HepG2 (cell line): ENCODE data around the gene SLC19A1. TPM values are rescaled to one million over a fixed set of nuclear protein-coding genes. Genes with fewer than 3 reads are reported as not detected.
A peak's percentile ranks its signal among the peaks of the same experiment; 100 is the strongest.

ENCODE experiments used
- AKNA ChIP-seq: sonication (generic); formaldehyde crosslinking; IDR thresholded peaks from 2 replicates; pipeline ENCODE4 v1.4.0; 2020; ENCODE audit warnings: missing genetic modification reagents, borderline replicate concordance
- ATF7-NPFF ChIP-seq: sonication (generic); formaldehyde crosslinking; IDR thresholded peaks from 2 replicates; pipeline ENCODE4 v1.8.1; 2023; ENCODE audit warnings: mild to moderate bottlenecking, low read depth, missing genetic modification reagents, moderate library complexity
- CHD4 ChIP-seq: fragments of 200-600 bp; sonication (generic); IDR thresholded peaks from 2 replicates; pipeline ENCODE4 v1.7.0; 2017; ENCODE audit warnings: mild to moderate bottlenecking, low read length, borderline replicate concordance
- HOXA5 ChIP-seq: sonication (generic); formaldehyde crosslinking; IDR thresholded peaks from 2 replicates; pipeline ENCODE4 v1.4.0; 2020; ENCODE audit warnings: missing genetic modification reagents
- KDM6A ChIP-seq: IDR thresholded peaks from 2 replicates; pipeline ENCODE4 v1.6.1; 2016; ENCODE audit warnings: low read depth
- PAF1 ChIP-seq: IDR thresholded peaks from 2 replicates; pipeline ENCODE4 v1.6.1; 2016; ENCODE audit warnings: missing genetic modification reagents, missing compliant biosample characterization
- RORA ChIP-seq: sonication (generic); formaldehyde crosslinking; IDR thresholded peaks from 2 replicates; pipeline ENCODE4 v1.5.0; 2020; ENCODE audit warnings: mild to moderate bottlenecking, missing genetic modification reagents, moderate library complexity
- TCF7L2 ChIP-seq: IDR thresholded peaks from 2 replicates; pipeline ENCODE4 v1.6.1; 2011; ENCODE audit warnings: mild to moderate bottlenecking, low read depth, low read length, moderate library complexity
- ZBTB37 ChIP-seq: sonication (generic); formaldehyde crosslinking; IDR thresholded peaks from 2 replicates; pipeline ENCODE4 v1.4.0; 2020; ENCODE audit warnings: mild to moderate bottlenecking, missing genetic modification reagents
- ZBTB7A ChIP-seq: sonication (generic); formaldehyde crosslinking; IDR thresholded peaks from 2 replicates; pipeline ENCODE4 v1.8.0; 2022; ENCODE audit warnings: mild to moderate bottlenecking, missing genetic modification reagents
- ZNF136 ChIP-seq: sonication (generic); formaldehyde crosslinking; IDR thresholded peaks from 2 replicates; pipeline ENCODE4 v1.8.1; 2022; ENCODE audit warnings: low read depth, mild to moderate bottlenecking, moderate library complexity, missing genetic modification reagents
- ZNF234 ChIP-seq: sonication (generic); formaldehyde crosslinking; conservative IDR thresholded peaks from 2 replicates; pipeline ENCODE4 v1.5.1; 2020; ENCODE audit warnings: mild to moderate bottlenecking, missing genetic modification reagents
- ZNF549 ChIP-seq: sonication (generic); formaldehyde crosslinking; IDR thresholded peaks from 2 replicates; pipeline ENCODE4 v1.5.0; 2020; ENCODE audit warnings: missing genetic modification reagents
- ZNF674 ChIP-seq: sonication (generic); formaldehyde crosslinking; IDR thresholded peaks from 2 replicates; pipeline ENCODE4 v1.5.0; 2020; ENCODE audit warnings: low read depth, mild to moderate bottlenecking, missing genetic modification reagents
- ZNF879 ChIP-seq: sonication (generic); formaldehyde crosslinking; IDR thresholded peaks from 2 replicates; pipeline ENCODE4 v1.8.1; 2023; ENCODE audit warnings: missing genetic modification reagents
- ZSCAN20 ChIP-seq: sonication (generic); formaldehyde crosslinking; IDR thresholded peaks from 2 replicates; pipeline ENCODE4 v1.4.0; 2020; ENCODE audit warnings: missing genetic modification reagents, mild to moderate bottlenecking, borderline replicate concordance
- polyA plus RNA-seq, 8 experiments: library from polyadenylated mRNA; depleted of rRNA in 3 of 8; stranded (reverse) in 7 of 8; unstranded in 1 of 8; fragments of >200 nt; fragmentation: Illumina TruSeq in 4 of 8; extraction: Trizol in 4 of 8; gene quantifications; 2 replicates each; pipeline versions ENCODE4 v1.2.1 to v1.2.3, GENCODE V29; 2011 to 2016; ENCODE audit warnings: low read depth in 4 of 8, missing spikeins in 1 of 8, mixed read lengths in 1 of 8; ENCODE audit not compliant: insufficient read depth in 1 of 8
- total RNA-seq, 5 experiments: library from RNA; depleted of rRNA; stranded (reverse); fragments of >200 nt; fragmentation: Illumina TruSeq; extraction: Trizol; gene quantifications; 2 replicates each; pipeline ENCODE4 v1.2.3, GENCODE V29; 2016; ENCODE audit warnings: low read depth in 1 of 5
- TF ChIP-seq, protein P1 (sequence below): sonication (generic); formaldehyde crosslinking; IDR thresholded peaks from 2 replicates; pipeline ENCODE4 v1.8.0; 2022; ENCODE audit warnings: missing genetic modification reagents, mild to moderate bottlenecking, borderline replicate concordance
- TF ChIP-seq, protein P2 (sequence below): sonication (generic); formaldehyde crosslinking; conservative IDR thresholded peaks from 2 replicates; pipeline ENCODE4 v1.8.1; 2023; ENCODE audit warnings: missing genetic modification reagents
- TF ChIP-seq, protein P3 (sequence below): sonication (generic); formaldehyde crosslinking; IDR thresholded peaks from 2 replicates; pipeline ENCODE4 v1.4.0; 2020; ENCODE audit warnings: missing genetic modification reagents

The SLC19A1 gene
- total and polyA plus RNA-seq, 2 of the 13 experiments (the other 11 are each of a cell fraction or from before 2014, with no cell fraction given) = 21.8 to 23.0 TPM

DNA sequence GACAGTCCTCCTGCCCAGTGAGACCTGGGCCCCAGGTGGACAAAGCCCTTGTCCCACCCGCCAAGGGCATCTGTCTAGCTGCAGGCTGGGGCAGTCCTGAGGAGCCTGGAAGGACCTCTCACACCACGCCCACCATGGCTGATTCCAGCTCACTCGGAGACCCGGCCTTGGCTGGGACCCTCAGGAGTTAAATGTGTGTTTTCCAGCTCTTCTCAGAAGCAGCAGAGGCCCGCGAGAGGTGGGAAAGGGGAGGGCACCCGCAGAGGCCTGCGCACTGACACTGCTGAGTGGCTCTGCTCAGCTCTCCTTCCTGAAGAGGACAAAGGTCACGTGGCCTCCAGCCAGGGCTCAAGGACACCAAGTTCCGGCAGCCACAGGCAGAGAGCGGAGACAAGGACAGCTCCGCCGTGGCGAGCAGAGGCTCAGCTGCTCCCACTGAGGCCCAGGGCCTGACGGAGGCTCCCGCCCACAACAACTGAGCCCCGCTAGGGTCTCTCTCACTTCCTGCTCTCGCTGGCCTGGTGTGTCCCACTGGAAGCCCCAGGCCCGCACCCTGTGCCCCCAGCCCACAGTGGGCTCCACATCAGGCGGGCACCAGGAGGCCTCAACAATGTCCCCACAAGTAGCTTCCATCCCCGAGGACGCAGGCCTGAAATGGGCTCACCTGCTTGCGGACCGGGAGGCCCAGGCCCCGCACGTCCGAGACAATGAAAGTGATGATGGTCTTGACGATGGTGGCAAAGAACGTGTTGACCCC is 16.9 kb downstream of the SLC19A1 start (continued):
- TF ChIP-seq, protein P1, sequence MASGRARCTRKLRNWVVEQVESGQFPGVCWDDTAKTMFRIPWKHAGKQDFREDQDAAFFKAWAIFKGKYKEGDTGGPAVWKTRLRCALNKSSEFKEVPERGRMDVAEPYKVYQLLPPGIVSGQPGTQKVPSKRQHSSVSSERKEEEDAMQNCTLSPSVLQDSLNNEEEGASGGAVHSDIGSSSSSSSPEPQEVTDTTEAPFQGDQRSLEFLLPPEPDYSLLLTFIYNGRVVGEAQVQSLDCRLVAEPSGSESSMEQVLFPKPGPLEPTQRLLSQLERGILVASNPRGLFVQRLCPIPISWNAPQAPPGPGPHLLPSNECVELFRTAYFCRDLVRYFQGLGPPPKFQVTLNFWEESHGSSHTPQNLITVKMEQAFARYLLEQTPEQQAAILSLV (CRISPR knock-in tag) = peak; percentile 50; the same call in 1 of the 2 replicates
- TF ChIP-seq PAF1 (CRISPR knock-in tag) (no peak), AKNA (CRISPR knock-in tag) (no peak), RORA (no peak), TCF7L2 (no peak), ZSCAN20 (CRISPR knock-in tag) (no peak), ZNF234 (no peak), ATF7-NPFF (CRISPR knock-in tag) (no peak), ZNF549 (no peak), ZNF879 (no peak), CHD4 (no peak), ZBTB7A (CRISPR knock-in tag) (peak; percentile 84; the same call in 1 of the 2 replicates), ZBTB37 (CRISPR knock-in tag) (no peak), ZNF136 (CRISPR knock-in tag) (no peak), ZNF674 (no peak), HOXA5 (CRISPR knock-in tag) (peak; percentile 36; the same call in 1 of the 2 replicates), KDM6A (peak; percentile 51; the same call in 1 of the 2 replicates)
- TF ChIP-seq, protein P2, sequence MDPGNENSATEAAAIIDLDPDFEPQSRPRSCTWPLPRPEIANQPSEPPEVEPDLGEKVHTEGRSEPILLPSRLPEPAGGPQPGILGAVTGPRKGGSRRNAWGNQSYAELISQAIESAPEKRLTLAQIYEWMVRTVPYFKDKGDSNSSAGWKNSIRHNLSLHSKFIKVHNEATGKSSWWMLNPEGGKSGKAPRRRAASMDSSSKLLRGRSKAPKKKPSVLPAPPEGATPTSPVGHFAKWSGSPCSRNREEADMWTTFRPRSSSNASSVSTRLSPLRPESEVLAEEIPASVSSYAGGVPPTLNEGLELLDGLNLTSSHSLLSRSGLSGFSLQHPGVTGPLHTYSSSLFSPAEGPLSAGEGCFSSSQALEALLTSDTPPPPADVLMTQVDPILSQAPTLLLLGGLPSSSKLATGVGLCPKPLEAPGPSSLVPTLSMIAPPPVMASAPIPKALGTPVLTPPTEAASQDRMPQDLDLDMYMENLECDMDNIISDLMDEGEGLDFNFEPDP (CRISPR knock-in tag) = no peak
- TF ChIP-seq, protein P3, sequence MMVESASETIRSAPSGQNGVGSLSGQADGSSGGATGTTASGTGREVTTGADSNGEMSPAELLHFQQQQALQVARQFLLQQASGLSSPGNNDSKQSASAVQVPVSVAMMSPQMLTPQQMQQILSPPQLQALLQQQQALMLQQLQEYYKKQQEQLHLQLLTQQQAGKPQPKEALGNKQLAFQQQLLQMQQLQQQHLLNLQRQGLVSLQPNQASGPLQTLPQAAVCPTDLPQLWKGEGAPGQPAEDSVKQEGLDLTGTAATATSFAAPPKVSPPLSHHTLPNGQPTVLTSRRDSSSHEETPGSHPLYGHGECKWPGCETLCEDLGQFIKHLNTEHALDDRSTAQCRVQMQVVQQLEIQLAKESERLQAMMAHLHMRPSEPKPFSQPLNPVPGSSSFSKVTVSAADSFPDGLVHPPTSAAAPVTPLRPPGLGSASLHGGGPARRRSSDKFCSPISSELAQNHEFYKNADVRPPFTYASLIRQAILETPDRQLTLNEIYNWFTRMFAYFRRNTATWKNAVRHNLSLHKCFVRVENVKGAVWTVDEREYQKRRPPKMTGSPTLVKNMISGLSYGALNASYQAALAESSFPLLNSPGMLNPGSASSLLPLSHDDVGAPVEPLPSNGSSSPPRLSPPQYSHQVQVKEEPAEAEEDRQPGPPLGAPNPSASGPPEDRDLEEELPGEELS (CRISPR knock-in tag) = peak; percentile 31; the same call in 1 of the 2 replicates
